ENCODE data around the gene CMTM8.

Gene CMTM8

DNA sequence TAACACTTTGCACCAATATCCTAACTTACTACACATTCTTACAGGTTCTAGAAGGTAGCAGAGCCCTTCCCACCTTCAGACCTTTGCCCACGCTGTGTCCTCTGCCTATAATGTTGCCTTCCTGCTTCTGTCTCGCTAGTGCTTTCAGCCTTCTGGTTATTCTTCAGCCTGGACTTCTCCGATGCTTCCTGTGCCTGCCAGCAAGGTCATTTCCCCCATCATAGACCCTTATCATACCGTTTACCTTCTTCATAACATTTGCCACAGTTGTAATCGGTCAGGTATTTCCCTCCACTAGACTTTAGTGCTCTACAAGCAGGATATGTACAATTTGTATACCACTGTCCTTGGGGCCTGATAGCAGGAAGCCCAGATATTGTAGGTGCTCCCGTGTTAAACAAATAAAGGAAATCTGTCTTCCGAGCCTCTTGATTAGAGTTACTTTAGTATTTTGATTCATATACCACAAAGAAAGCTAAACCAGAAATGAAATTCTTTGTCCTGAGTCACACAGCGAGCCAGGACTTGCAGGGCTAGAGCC is 117.3 kb downstream of the CMTM8 start:
- TF ChIP-seq ZNF274 (IDR thresholded peaks at IDR 0.05; ENCODE audit: low read depth, low read length) (no peak), YY1 (IDR thresholded peaks at IDR 0.05; ENCODE audit: insufficient read depth, insufficient read length) (no peak), SUZ12 (IDR thresholded peaks at IDR 0.05; ENCODE audit: extremely low read depth, insufficient read depth, insufficient read length) (no peak)

DNA sequence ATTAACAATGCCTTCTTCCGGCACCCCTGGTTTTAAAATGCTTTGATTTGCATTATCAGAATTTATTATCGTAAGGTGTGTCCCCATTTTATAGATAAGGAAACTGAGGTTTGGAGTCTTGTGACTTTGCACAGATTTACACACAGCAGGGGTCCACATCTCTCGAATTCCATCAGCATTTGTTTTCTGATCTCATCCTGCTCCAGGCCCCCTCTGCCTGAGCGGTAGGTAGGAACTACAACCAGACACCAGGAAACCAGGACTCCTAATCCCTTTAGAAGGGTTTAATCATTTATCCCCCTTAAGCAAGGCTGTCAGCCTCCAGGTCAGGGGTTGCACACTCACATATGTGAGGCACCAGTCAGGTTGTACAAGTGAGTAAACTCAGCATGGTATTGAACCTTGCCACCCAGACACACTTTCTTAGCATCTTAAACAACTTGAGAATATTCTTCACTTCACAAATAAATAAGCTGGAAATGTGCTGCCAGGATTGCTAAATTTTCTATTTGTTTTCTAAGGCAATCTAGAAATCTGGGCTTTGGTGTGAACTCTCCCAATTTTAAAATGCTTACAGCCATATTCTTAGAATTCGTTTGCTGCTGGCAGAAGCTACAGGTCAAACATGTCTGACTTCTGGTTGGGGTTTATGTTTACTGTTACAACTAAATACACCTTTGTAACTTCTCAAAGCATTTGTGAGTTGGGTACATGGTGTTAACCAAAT is 121.4 kb downstream of the CMTM8 start:
- H3K36me3 ChIP-seq (ENCODE audit: insufficient read depth, insufficient read length, low read length) = no peaks in the 10 kb centered on the region
- H3K9me3 ChIP-seq (ENCODE audit: insufficient read depth, low read length) = no peaks in the 10 kb centered on the region
- no peak overlapping the region for H3K4me3 ChIP-seq (ENCODE audit: insufficient read length, low read depth)
- DNase-seq (ENCODE audit: low read depth, low spot score) = peak; percentile 44
- peaks cover 2% of the 10 kb centered on the region for H3K4me1 ChIP-seq (ENCODE audit: insufficient read depth, insufficient read length)
- H3K9ac ChIP-seq (ENCODE audit: insufficient read length, low read depth) = no peak overlapping the region
- no peaks in the 10 kb centered on the region for H3K27me3 ChIP-seq (ENCODE audit: insufficient read depth, insufficient read length)
- TF ChIP-seq SUZ12 (IDR thresholded peaks at IDR 0.05; ENCODE audit: extremely low read depth, insufficient read depth, insufficient read length) (no peak), YY1 (IDR thresholded peaks at IDR 0.05; ENCODE audit: insufficient read depth, insufficient read length) (no peak), ZNF274 (IDR thresholded peaks at IDR 0.05; ENCODE audit: low read depth, low read length) (no peak)

More for the DNA sequence above, 117.3 kb downstream of the CMTM8 start:
- no peaks in the 10 kb centered on the region for H3K36me3 ChIP-seq (ENCODE audit: insufficient read depth, insufficient read length, low read length)
- no peak overlapping the region for H3K9ac ChIP-seq (ENCODE audit: insufficient read length, low read depth)
- no peak overlapping the region for H3K4me3 ChIP-seq (ENCODE audit: insufficient read length, low read depth)
- no peaks in the 10 kb centered on the region for H3K9me3 ChIP-seq (ENCODE audit: insufficient read depth, low read length)
- peaks cover 2% of the 10 kb centered on the region for H3K4me1 ChIP-seq (ENCODE audit: insufficient read depth, insufficient read length)
- no peak for DNase-seq (ENCODE audit: low read depth, low spot score)
- no peaks in the 10 kb centered on the region for H3K27me3 ChIP-seq (ENCODE audit: insufficient read depth, insufficient read length)

DNA sequence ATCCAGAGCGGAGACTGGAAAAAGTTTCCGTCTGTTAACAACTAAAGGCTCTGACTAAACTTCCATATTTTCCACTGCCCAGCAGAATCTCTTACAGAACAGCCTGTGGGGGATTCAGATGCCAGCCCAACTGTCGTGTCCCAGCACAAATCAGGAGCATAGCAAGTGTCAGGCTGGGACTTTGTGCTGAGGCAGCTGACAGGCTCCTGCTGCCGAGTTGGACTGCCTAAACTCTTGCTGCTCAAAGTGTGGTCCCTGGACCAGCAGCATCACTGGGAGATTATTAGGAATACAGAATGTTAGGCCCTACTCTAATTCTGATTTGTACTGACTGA is 122.0 kb downstream of the CMTM8 start:
- no peak overlapping the region for H3K9ac ChIP-seq (ENCODE audit: insufficient read length, low read depth)
- no peak overlapping the region for H3K4me3 ChIP-seq (ENCODE audit: insufficient read length, low read depth)
- H3K27me3 ChIP-seq (ENCODE audit: insufficient read depth, insufficient read length) = no peaks in the 10 kb centered on the region
- no peaks in the 10 kb centered on the region for H3K9me3 ChIP-seq (ENCODE audit: insufficient read depth, low read length)
- no peak for TF ChIP-seq YY1 (IDR thresholded peaks at IDR 0.05; ENCODE audit: insufficient read depth, insufficient read length)
- TF ChIP-seq ZNF274 (IDR thresholded peaks at IDR 0.05; ENCODE audit: low read depth, low read length) = no peak
- TF ChIP-seq SUZ12 (IDR thresholded peaks at IDR 0.05; ENCODE audit: extremely low read depth, insufficient read depth, insufficient read length) = no peak
- H3K4me1 ChIP-seq (ENCODE audit: insufficient read depth, insufficient read length) = peaks cover 2% of the 10 kb centered on the region
- DNase-seq (ENCODE audit: low read depth, low spot score) = no peak
- H3K36me3 ChIP-seq (ENCODE audit: insufficient read depth, insufficient read length, low read length) = no peaks in the 10 kb centered on the region

DNA sequence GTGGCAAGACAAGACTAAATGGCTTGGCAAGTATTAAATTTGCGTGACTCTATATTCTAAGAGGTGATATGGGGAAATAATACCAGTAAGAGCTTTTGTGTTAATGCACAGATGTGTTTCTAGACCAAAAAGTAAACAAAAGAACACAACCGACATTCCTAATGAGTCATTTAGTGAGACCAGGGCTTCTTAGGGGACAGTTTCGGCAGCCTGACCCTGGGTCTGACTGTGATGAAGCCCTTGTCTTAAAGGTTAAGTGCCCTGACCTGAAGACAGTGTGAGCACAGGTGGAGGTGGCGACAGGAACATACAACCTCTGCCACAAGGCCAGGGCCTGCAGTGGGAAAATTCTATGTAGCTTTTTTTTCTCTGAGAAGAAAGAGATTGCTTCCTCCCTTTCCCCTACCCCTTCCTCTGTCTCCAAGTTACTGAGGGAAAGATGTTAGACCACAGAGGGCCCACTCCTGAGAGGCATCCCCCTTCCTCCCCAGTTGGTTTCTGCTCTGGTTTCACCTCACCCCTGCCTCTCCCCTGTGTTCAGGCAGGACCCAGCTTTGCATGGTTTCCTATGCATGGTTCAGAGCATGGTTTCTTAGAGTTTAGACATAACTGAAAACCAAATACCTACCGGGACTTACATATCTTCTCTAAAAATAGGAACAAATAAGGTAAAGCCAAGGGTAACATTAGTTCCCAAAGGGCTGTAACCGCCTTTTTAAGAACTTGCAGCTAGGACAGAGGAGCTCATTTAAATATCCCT is 128.3 kb downstream of the CMTM8 start:
- Histone ChIP-seq H3K9me3 (ENCODE audit: insufficient read depth, low read length) (no peaks in the 10 kb centered on the region), H3K36me3 (ENCODE audit: insufficient read depth, insufficient read length, low read length) (no peaks in the 10 kb centered on the region), H3K4me3 (ENCODE audit: insufficient read length, low read depth) (no peak overlapping the region), H3K27me3 (ENCODE audit: insufficient read depth, insufficient read length) (no peaks in the 10 kb centered on the region), H3K9ac (ENCODE audit: insufficient read length, low read depth) (no peak overlapping the region), H3K4me1 (ENCODE audit: insufficient read depth, insufficient read length) (peaks cover 12% of the 10 kb centered on the region)
- TF ChIP-seq SUZ12 (IDR thresholded peaks at IDR 0.05; ENCODE audit: extremely low read depth, insufficient read depth, insufficient read length) (no peak), ZNF274 (IDR thresholded peaks at IDR 0.05; ENCODE audit: low read depth, low read length) (no peak), YY1 (IDR thresholded peaks at IDR 0.05; ENCODE audit: insufficient read depth, insufficient read length) (no peak)
- DNase-seq (ENCODE audit: low read depth, low spot score) = no peak

DNA sequence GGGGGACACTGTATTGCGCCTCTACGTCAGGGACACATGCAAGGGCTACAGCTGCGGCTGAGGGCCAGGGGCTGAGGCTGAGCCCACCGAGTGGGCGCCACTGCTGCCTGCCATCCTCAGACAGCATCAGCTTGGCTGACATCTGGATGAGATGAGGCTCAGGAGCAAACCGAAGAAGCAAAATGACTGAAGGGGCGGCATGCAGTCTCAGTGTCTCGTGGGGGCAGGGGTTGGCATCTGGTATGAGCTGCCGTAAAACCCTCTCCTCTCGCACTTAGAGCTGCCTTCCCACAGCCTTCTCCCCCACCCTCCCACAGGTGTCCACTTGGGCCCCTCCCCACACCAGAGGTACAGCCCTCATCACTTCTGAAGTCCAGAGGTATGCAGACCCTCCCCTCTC is 129.0 kb downstream of the CMTM8 start:
- Histone ChIP-seq H3K4me1 (ENCODE audit: insufficient read depth, insufficient read length) (peaks cover 12% of the 10 kb centered on the region), H3K36me3 (ENCODE audit: insufficient read depth, insufficient read length, low read length) (no peaks in the 10 kb centered on the region), H3K9me3 (ENCODE audit: insufficient read depth, low read length) (no peaks in the 10 kb centered on the region), H3K9ac (ENCODE audit: insufficient read length, low read depth) (peak overlapping the region; percentile 6), H3K27me3 (ENCODE audit: insufficient read depth, insufficient read length) (no peaks in the 10 kb centered on the region), H3K4me3 (ENCODE audit: insufficient read length, low read depth) (no peak overlapping the region)
- no peak for DNase-seq (ENCODE audit: low read depth, low spot score)
- TF ChIP-seq YY1 (IDR thresholded peaks at IDR 0.05; ENCODE audit: insufficient read depth, insufficient read length) (no peak), SUZ12 (IDR thresholded peaks at IDR 0.05; ENCODE audit: extremely low read depth, insufficient read depth, insufficient read length) (no peak), ZNF274 (IDR thresholded peaks at IDR 0.05; ENCODE audit: low read depth, low read length) (no peak)

DNA sequence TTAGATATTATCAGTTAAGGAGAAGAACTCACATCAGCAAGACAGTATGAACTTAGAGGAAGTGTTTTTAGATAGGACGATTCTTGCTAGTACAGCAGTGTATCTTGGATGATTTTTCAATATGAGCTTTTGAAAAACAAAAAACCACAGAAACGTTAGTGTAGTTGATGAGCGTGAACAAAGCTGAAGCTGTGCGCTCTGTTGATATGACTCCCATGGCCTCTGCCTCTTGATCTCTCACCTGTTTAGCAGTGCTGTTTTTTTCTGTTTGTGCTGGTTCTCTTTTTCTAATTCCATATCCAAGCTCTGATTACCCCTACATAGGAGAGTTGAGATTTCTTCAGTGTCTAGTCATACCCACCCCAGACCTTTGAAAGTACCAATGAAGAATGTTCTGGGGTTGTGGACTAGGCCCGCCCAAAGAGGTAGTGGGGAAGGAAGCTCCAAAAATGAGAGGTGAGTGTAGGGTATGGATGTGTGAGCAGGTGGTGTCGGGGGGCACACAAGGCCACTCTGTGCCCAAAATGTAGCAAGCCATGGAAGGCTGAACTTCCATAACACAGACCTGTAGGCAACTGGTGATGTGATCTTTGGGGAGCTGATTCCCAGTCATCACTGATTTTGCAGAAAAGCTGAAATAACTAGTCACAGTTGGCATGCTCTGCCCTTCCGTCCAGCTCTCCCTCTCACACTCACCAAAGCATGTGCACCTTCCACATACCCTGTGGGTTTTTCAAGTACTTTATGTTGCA is 133.2 kb downstream of the CMTM8 start:
- Histone ChIP-seq H3K36me3 (ENCODE audit: insufficient read depth, insufficient read length, low read length) (no peaks in the 10 kb centered on the region), H3K9me3 (ENCODE audit: insufficient read depth, low read length) (no peaks in the 10 kb centered on the region), H3K9ac (ENCODE audit: insufficient read length, low read depth) (no peak overlapping the region), H3K27me3 (ENCODE audit: insufficient read depth, insufficient read length) (no peaks in the 10 kb centered on the region), H3K4me1 (ENCODE audit: insufficient read depth, insufficient read length) (peaks cover 12% of the 10 kb centered on the region), H3K4me3 (ENCODE audit: insufficient read length, low read depth) (no peak overlapping the region)
- TF ChIP-seq ZNF274 (IDR thresholded peaks at IDR 0.05; ENCODE audit: low read depth, low read length) (no peak), SUZ12 (IDR thresholded peaks at IDR 0.05; ENCODE audit: extremely low read depth, insufficient read depth, insufficient read length) (no peak), YY1 (IDR thresholded peaks at IDR 0.05; ENCODE audit: insufficient read depth, insufficient read length) (no peak)
- no peak for DNase-seq (ENCODE audit: low read depth, low spot score)

DNA sequence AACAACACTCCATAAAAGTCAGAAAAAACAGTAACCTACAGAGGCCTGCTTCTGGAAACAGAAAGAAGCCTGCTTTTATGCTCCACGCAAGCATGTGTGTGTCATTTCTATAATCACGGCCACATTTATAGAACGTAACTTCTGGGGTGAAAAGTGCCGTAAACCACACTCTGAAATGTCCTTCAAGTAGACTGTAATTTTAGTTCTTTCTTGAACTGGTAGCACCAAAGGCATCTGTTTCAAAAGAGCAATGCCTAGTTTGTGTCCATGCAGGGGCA is 133.7 kb downstream of the CMTM8 start:
- peaks cover 9% of the 10 kb centered on the region for H3K4me1 ChIP-seq (ENCODE audit: insufficient read depth, insufficient read length)
- no peak overlapping the region for H3K9ac ChIP-seq (ENCODE audit: insufficient read length, low read depth)
- no peak for DNase-seq (ENCODE audit: low read depth, low spot score)
- H3K27me3 ChIP-seq (ENCODE audit: insufficient read depth, insufficient read length) = no peaks in the 10 kb centered on the region
- no peaks in the 10 kb centered on the region for H3K9me3 ChIP-seq (ENCODE audit: insufficient read depth, low read length)
- H3K4me3 ChIP-seq (ENCODE audit: insufficient read length, low read depth) = no peak overlapping the region
- H3K36me3 ChIP-seq (ENCODE audit: insufficient read depth, insufficient read length, low read length) = no peaks in the 10 kb centered on the region
- TF ChIP-seq ZNF274 (IDR thresholded peaks at IDR 0.05; ENCODE audit: low read depth, low read length) = no peak
- no peak for TF ChIP-seq SUZ12 (IDR thresholded peaks at IDR 0.05; ENCODE audit: extremely low read depth, insufficient read depth, insufficient read length)
- TF ChIP-seq YY1 (IDR thresholded peaks at IDR 0.05; ENCODE audit: insufficient read depth, insufficient read length) = no peak
